HCT116 (cell line): ENCODE data around the gene RAG1.

Experiments used
- EGR1 ChIP-seq: IDR thresholded peaks from 2 replicates; pipeline ENCODE4 v1.6.1; 2012; ENCODE audit warnings: low read depth
- EZH2 ChIP-seq: fragments of 200-600 bp; sonication (generic); IDR thresholded peaks from 2 replicates; pipeline ENCODE4 v1.6.1; 2017; ENCODE audit warnings: antibody characterized with exemption, mixed run types
- POLR2A ChIP-seq: IDR thresholded peaks from 2 replicates; pipeline ENCODE4 v1.7.0; 2011; ENCODE audit warnings: borderline replicate concordance; ENCODE audit not compliant: insufficient read depth, insufficient read length; ENCODE audit errors: extremely low read depth
- RAD21 ChIP-seq: IDR thresholded peaks from 2 replicates; pipeline ENCODE4 v1.6.1; 2012; ENCODE audit warnings: low read depth, mild to moderate bottlenecking
- SP1 ChIP-seq: IDR thresholded peaks from 2 replicates; pipeline ENCODE4 v1.6.1; 2012; ENCODE audit warnings: low read depth
- TF ChIP-seq, protein P1 (sequence below), 3 experiments: fragments of 200-600 bp in 1 of 3; sonication (generic) in 1 of 3; IDR thresholded peaks in 2 of 3; conservative IDR thresholded peaks in 1 of 3; 2 replicates each; pipeline ENCODE4 v1.5.1; 2012 to 2017; ENCODE audit warnings: low read depth in 2 of 3, low read length in 2 of 3, antibody characterized with exemption in 1 of 3, borderline replicate concordance in 1 of 3, control low read depth in 1 of 3, mild to moderate bottlenecking in 1 of 3, mixed read lengths in 1 of 3, mixed run types in 1 of 3, moderate library complexity in 1 of 3; ENCODE audit not compliant: insufficient read depth in 1 of 3
- TF ChIP-seq, protein P2 (sequence below): IDR thresholded peaks from 2 replicates; pipeline ENCODE4 v1.6.1; 2012

DNA sequence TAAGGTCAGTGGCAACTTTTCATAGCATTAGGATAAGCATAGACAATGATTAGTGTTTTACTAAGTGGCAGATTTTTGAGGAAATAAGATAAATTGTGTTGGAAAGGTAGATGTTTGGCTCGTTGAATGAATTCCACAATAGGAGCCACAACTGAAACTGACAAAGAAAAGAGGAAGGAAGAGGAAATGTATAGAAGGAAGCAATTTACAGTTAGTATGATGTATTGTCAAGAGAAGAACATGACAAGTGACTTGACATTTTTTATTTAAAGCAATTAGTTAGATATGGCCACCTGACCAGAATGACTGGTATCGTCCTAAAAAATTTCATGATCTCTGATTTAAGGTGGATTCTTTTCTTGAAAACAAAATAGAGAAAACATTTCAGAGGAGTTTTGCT, 33.3 kb downstream of the RAG1 start:
- TF ChIP-seq, protein P1, sequence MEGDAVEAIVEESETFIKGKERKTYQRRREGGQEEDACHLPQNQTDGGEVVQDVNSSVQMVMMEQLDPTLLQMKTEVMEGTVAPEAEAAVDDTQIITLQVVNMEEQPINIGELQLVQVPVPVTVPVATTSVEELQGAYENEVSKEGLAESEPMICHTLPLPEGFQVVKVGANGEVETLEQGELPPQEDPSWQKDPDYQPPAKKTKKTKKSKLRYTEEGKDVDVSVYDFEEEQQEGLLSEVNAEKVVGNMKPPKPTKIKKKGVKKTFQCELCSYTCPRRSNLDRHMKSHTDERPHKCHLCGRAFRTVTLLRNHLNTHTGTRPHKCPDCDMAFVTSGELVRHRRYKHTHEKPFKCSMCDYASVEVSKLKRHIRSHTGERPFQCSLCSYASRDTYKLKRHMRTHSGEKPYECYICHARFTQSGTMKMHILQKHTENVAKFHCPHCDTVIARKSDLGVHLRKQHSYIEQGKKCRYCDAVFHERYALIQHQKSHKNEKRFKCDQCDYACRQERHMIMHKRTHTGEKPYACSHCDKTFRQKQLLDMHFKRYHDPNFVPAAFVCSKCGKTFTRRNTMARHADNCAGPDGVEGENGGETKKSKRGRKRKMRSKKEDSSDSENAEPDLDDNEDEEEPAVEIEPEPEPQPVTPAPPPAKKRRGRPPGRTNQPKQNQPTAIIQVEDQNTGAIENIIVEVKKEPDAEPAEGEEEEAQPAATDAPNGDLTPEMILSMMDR (IDR thresholded peaks at IDR 0.05 in 2 of 3, conservative IDR thresholded peaks at IDR 0.05 in 1 of 3; ENCODE audit: borderline replicate concordance in 1 of 3, insufficient read depth in 1 of 3, low read depth in 2 of 3, low read length in 2 of 3), result no peak
- TF ChIP-seq, protein P2, sequence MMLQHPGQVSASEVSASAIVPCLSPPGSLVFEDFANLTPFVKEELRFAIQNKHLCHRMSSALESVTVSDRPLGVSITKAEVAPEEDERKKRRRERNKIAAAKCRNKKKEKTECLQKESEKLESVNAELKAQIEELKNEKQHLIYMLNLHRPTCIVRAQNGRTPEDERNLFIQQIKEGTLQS, result no peak
- TF ChIP-seq EGR1 (no peak), POLR2A (no peak), EZH2 (no peak), RAD21 (no peak), SP1 (no peak)
